HepG2 (cell line): ENCODE results near the gene SUSD3. TPM values are rescaled to one million over a fixed set of nuclear protein-coding genes. Genes with fewer than 3 reads are reported as not detected.

Experiments
- ATAC-seq: fragments of 200-7000 bp; cut with Tn5 transposase; 3 replicates; pipeline ENCODE4 v1.9.1; 2020; ENCODE audit warnings: mild to moderate bottlenecking, moderate library complexity
- BruUV-seq: library from RNA; stranded (reverse); fragments of 400-500 nt; replicated peaks from 2 replicates; lab custom pipeline; 2021; lab: Mats Ljungman, UMichigan
- CTCF ChIA-PET: fragments of 300-600 bp; formaldehyde crosslinking; extraction: SDS; loops from one replicate; lab custom pipeline; 2021; ENCODE audit warnings: low total read pairs, inconsistent platforms, low intra/inter-chr PET ratio; lab: Yijun Ruan, JAX
- POLR2A ChIA-PET: fragments of 350-600 bp; sonication (Branson Sonifier 250); formaldehyde crosslinking; loops from one replicate; lab custom pipeline; 2020; ENCODE audit warnings: antibody characterized with exemption, inconsistent platforms; lab: Yijun Ruan, JAX
- DNase-seq: peaks from one replicate; pipeline ENCODE4 v3.0.0-alpha.2; 2015; ENCODE audit warnings: low spot score
- FAIRE-seq: peaks from 3 replicates; lab custom pipeline; 2011; peaks lifted over from hg19 to GRCh38; lab: Jason Lieb, UNC
- H2AFZ ChIP-seq: one replicate; pipeline ENCODE4 v1.6.1; 2011; ENCODE audit warnings: low read length, inconsistent platforms
- H3K27ac ChIP-seq: fragments of 300-600 bp; 3 replicates; pipeline ENCODE4 v1.8.0; 2011; ENCODE audit warnings: mixed run types, mild to moderate bottlenecking, mixed read lengths, low read length, inconsistent platforms; ENCODE audit not compliant: insufficient read depth; ENCODE audit errors: extremely low read length
- H3K27me3 ChIP-seq, 2 experiments: fragments of 200-600 bp in 1 of 2; 2 replicates in 1 of 2; 3 replicates in 1 of 2; pipeline versions ENCODE4 v1.6.0 to v1.8.0; 2011; ENCODE audit warnings: low read length in 2 of 2, mild to moderate bottlenecking in 2 of 2, moderate library complexity in 2 of 2, inconsistent platforms in 1 of 2; ENCODE audit not compliant: insufficient read depth in 2 of 2, control insufficient read depth in 1 of 2
- H3K36me3 ChIP-seq, 2 experiments: fragments of 200-600 bp in 1 of 2; replicated peaks in 1 of 2; 2 replicates in 1 of 2; 3 replicates in 1 of 2; pipeline versions ENCODE4 v1.5.1 to v1.8.0; 2011; ENCODE audit warnings: low read length in 2 of 2, inconsistent platforms in 1 of 2; ENCODE audit not compliant: insufficient read depth in 2 of 2, control insufficient read depth in 1 of 2
- H3K4me1 ChIP-seq: 2 replicates; pipeline ENCODE4 v1.5.1; 2012; ENCODE audit warnings: low read length, inconsistent platforms; ENCODE audit not compliant: insufficient read depth
- H3K4me2 ChIP-seq: 2 replicates; pipeline ENCODE4 v1.6.0; 2011; ENCODE audit warnings: low read depth, low read length, inconsistent platforms
- H3K4me3 ChIP-seq, 3 experiments: fragments of 200-600 bp in 1 of 3; sonication (generic), shearing (Covaris generic) in 1 of 3; replicated peaks in 1 of 3; 2 replicates each; pipeline ENCODE4 v1.5.1; 2011 to 2016; ENCODE audit warnings: low read length in 3 of 3, inconsistent platforms in 2 of 3, low read depth in 2 of 3, mild to moderate bottlenecking in 2 of 3, control low read depth in 1 of 3, mixed read lengths in 1 of 3; ENCODE audit not compliant: insufficient read depth in 1 of 3
- H3K79me2 ChIP-seq: one replicate; pipeline ENCODE4 v1.6.1; 2011; ENCODE audit warnings: low read length, inconsistent platforms; ENCODE audit not compliant: insufficient read depth
- H3K9ac ChIP-seq: 2 replicates; pipeline ENCODE4 v1.6.0; 2011; ENCODE audit warnings: mild to moderate bottlenecking, low read depth, low read length, inconsistent platforms; ENCODE audit not compliant: insufficient read depth
- H3K9me3 ChIP-seq: 2 replicates; pipeline ENCODE4 v1.5.1; 2012; ENCODE audit warnings: mild to moderate bottlenecking, low read length
- H4K20me1 ChIP-seq: 2 replicates; pipeline ENCODE4 v1.6.0; 2011; ENCODE audit warnings: inconsistent platforms, mild to moderate bottlenecking, low read length, moderate library complexity; ENCODE audit not compliant: insufficient read depth
- MAFK ChIP-seq, 2 experiments: IDR thresholded peaks in 1 of 2; conservative IDR thresholded peaks in 1 of 2; 2 replicates each; pipeline ENCODE4 v1.6.1; 2011; ENCODE audit warnings: improper control_type of control experiment in 2 of 2, low read length in 2 of 2
- MLLT10 ChIP-seq: sonication (generic); formaldehyde crosslinking; IDR thresholded peaks from 2 replicates; pipeline ENCODE4 v1.4.0; 2020; ENCODE audit warnings: missing genetic modification reagents
- ZNF17 ChIP-seq: sonication (generic); formaldehyde crosslinking; IDR thresholded peaks from 2 replicates; pipeline ENCODE4 v1.5.0; 2020; ENCODE audit warnings: mild to moderate bottlenecking, missing genetic modification reagents
- ZNF34 ChIP-seq: sonication (generic); formaldehyde crosslinking; IDR thresholded peaks from 2 replicates; pipeline ENCODE4 v1.4.0; 2020; ENCODE audit warnings: mild to moderate bottlenecking, missing genetic modification reagents, borderline replicate concordance
- ZNF629 ChIP-seq: sonication (generic); formaldehyde crosslinking; conservative IDR thresholded peaks from 2 replicates; pipeline ENCODE4 v1.5.0; 2020; ENCODE audit warnings: missing genetic modification reagents
- WGBS: methylation state at CpG from one replicate; pipeline ENCODE4 v1.1.6; 2017; ENCODE audit warnings: low lambda C conversion rate; 5-methylcytosine and 5-hydroxymethylcytosine counted together
- in situ Hi-C: cut with HindIII; loops from 2 replicates; pipeline ENCODE4 v1.10.0; 2017; ENCODE audit warnings: low pct_unique_long_range_greater_than_20kb; ENCODE audit not compliant: extremely low pct_ligation_motif_present
- intact Hi-C: fragments of 100-400 bp; cut with micrococcal nuclease; formaldehyde crosslinking; loops from one replicate; pipeline ENCODE4 v1.10.0; 2022; ENCODE audit not compliant: unreplicated experiment
- polyA plus RNA-seq, 8 experiments: library from polyadenylated mRNA; depleted of rRNA in 3 of 8; stranded (reverse) in 7 of 8; unstranded in 1 of 8; fragments of >200 nt; fragmentation: Illumina TruSeq in 4 of 8; extraction: Trizol in 4 of 8; gene quantifications; 2 replicates each; pipeline versions ENCODE4 v1.2.1 to v1.2.3, GENCODE V29; 2011 to 2016; ENCODE audit warnings: low read depth in 4 of 8, missing spikeins in 1 of 8, mixed read lengths in 1 of 8; ENCODE audit not compliant: insufficient read depth in 1 of 8
- total RNA-seq, 5 experiments: library from RNA; depleted of rRNA; stranded (reverse); fragments of >200 nt; fragmentation: Illumina TruSeq; extraction: Trizol; gene quantifications; 2 replicates each; pipeline ENCODE4 v1.2.3, GENCODE V29; 2016; ENCODE audit warnings: low read depth in 1 of 5
- TF ChIP-seq, protein P1 (sequence below): sonication (generic); formaldehyde crosslinking; IDR thresholded peaks from 2 replicates; pipeline ENCODE4 v1.9.0; 2021; ENCODE audit warnings: missing genetic modification reagents, mild to moderate bottlenecking, borderline replicate concordance
- TF ChIP-seq, protein P2 (sequence below): sonication (generic); formaldehyde crosslinking; IDR thresholded peaks from 2 replicates; pipeline ENCODE4 v1.5.0; 2020; ENCODE audit warnings: missing genetic modification reagents, mild to moderate bottlenecking, borderline replicate concordance
- TF ChIP-seq, protein P3 (sequence below): sonication (generic); formaldehyde crosslinking; IDR thresholded peaks from 2 replicates; pipeline ENCODE4 v1.5.1; 2020; ENCODE audit warnings: mild to moderate bottlenecking, missing genetic modification reagents

Gene SUSD3
- total and polyA plus RNA-seq, 2 of the 13 experiments (the other 11 are each of a cell fraction or from before 2014, with no cell fraction given), result 7.0 to 9.1 TPM

DNA sequence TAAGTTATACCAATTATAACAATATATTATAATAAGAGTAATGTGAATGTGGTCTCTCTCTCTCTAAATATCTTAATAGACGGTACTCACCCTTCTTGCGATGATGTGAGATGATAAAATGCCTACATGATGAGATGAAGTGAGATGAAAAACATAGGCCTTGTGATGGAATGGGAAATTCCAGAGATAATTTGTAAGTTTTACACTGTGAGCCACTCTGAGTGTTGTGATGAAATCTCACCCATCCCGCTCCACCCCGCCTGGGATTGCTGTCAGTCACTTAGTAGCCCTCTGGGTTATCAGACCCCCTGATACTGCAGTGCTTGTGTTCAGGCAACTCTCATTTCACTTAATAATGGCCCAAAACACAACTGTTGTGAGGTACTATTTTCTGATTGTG lies 10.5 kb downstream of the SUSD3 start:
- DNase-seq, result no peak
- no peaks in the 10 kb centered on the region for H3K79me2 ChIP-seq
- intact Hi-C loops, result no loop called here
- WGBS, result 90% methylated on average over 4 of the region's 4 CpGs
- no peaks in the 10 kb centered on the region for H4K20me1 ChIP-seq
- ATAC-seq, result no peak
- no peaks in the 10 kb centered on the region for H3K9me3 ChIP-seq
- no TSS peak for BruUV-seq
- 0 out of 2 replicates have a peak, but pooled peaks cover 7% of the 10 kb centered on the region for H3K4me1 ChIP-seq
- TF ChIP-seq MLLT10 (CRISPR knock-in tag), result no peak
- TF ChIP-seq, protein P1, sequence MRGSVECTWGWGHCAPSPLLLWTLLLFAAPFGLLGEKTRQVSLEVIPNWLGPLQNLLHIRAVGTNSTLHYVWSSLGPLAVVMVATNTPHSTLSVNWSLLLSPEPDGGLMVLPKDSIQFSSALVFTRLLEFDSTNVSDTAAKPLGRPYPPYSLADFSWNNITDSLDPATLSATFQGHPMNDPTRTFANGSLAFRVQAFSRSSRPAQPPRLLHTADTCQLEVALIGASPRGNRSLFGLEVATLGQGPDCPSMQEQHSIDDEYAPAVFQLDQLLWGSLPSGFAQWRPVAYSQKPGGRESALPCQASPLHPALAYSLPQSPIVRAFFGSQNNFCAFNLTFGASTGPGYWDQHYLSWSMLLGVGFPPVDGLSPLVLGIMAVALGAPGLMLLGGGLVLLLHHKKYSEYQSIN (CRISPR knock-in tag), result no peak
- TF ChIP-seq MAFK (conservative IDR thresholded peaks at IDR 0.05 in 1 of 2, IDR thresholded peaks at IDR 0.05 in 1 of 2; ENCODE audit: low read length in 2 of 2), result no peak
- no peak for TF ChIP-seq ZNF629
- TF ChIP-seq, protein P2, sequence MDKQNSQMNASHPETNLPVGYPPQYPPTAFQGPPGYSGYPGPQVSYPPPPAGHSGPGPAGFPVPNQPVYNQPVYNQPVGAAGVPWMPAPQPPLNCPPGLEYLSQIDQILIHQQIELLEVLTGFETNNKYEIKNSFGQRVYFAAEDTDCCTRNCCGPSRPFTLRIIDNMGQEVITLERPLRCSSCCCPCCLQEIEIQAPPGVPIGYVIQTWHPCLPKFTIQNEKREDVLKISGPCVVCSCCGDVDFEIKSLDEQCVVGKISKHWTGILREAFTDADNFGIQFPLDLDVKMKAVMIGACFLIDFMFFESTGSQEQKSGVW (CRISPR knock-in tag), result no peak
- TF ChIP-seq ZNF17 (CRISPR knock-in tag), result no peak
- TF ChIP-seq, protein P3, sequence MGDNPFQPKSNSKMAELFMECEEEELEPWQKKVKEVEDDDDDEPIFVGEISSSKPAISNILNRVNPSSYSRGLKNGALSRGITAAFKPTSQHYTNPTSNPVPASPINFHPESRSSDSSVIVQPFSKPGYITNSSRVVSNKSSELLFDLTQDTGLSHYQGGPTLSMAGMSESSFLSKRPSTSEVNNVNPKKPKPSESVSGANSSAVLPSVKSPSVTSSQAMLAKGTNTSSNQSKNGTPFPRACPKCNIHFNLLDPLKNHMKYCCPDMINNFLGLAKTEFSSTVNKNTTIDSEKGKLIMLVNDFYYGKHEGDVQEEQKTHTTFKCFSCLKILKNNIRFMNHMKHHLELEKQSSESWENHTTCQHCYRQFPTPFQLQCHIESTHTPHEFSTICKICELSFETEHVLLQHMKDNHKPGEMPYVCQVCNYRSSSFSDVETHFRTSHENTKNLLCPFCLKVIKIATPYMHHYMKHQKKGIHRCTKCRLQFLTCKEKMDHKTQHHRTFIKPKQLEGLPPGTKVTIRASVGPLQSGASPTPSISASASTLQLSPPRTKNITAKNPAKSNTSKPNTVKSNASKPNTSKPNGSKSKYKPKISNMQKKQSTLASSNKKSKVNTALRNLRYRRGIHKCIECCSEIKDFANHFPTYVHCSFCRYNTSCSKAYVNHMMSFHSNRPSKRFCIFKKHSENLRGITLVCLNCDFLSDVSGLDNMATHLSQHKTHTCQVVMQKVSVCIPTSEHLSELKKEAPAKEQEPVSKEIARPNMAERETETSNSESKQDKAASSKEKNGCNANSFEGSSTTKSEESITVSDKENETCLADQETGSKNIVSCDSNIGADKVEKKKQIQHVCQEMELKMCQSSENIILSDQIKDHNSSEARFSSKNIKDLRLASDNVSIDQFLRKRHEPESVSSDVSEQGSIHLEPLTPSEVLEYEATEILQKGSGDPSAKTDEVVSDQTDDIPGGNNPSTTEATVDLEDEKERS (CRISPR knock-in tag), result no peak
- no peak for TF ChIP-seq ZNF34 (CRISPR knock-in tag)
- no peak overlapping the region for H3K9ac ChIP-seq
- in situ Hi-C loops, result no loop called here
- FAIRE-seq, result no peak
- ChIA-PET CTCF (no interaction called here), POLR2A (no interaction called here)
- H3K4me3 ChIP-seq, result no peak overlapping the region
- H3K27me3 ChIP-seq, result no peaks in the 10 kb centered on the region
- no peak overlapping the region for H3K4me2 ChIP-seq
- no peaks in the 10 kb centered on the region for H3K36me3 ChIP-seq
- H3K27ac ChIP-seq, result no peak overlapping the region
- no peak overlapping the region for H2AFZ ChIP-seq
